Caco-2 (cell line): ENCODE measurements around the gene ITPKC. TPM values are rescaled to one million over a fixed set of nuclear protein-coding genes. Genes with fewer than 3 reads are reported as not detected.

ENCODE experiments used
- BruUV-seq: library from RNA; stranded (reverse); fragments of 400-500 nt; replicated peaks from 2 replicates; lab custom pipeline; 2021; lab: Mats Ljungman, UMichigan
- CTCF ChIA-PET: fragments of 300-600 bp; sonication (Branson Sonifier 250); formaldehyde crosslinking; loops from one replicate; lab custom pipeline; 2022; ENCODE audit warnings: antibody characterized with exemption; lab: Charles Lee
- POLR2A ChIA-PET: fragments of 300-600 bp; sonication (Branson Sonifier 250); formaldehyde crosslinking; loops from one replicate; lab custom pipeline; 2022; ENCODE audit warnings: antibody characterized with exemption; lab: Charles Lee
- DNase-seq, 2 experiments: peaks; one replicate each; pipeline versions ENCODE4 v3.0.0 to v3.0.0-alpha.2; 2020 to 2022
- H3K27me3 ChIP-seq: replicated peaks from 2 replicates; pipeline ENCODE4 v1.6.0; 2011; ENCODE audit warnings: low read length; ENCODE audit not compliant: control insufficient read depth, insufficient read depth
- H3K36me3 ChIP-seq: 2 replicates; pipeline ENCODE4 v1.5.1; 2011; ENCODE audit warnings: low read length; ENCODE audit not compliant: control insufficient read depth, insufficient read depth
- H3K4me1 ChIP-seq: fragments of 250-450 bp; sonication (Bioruptor Pico); 2 replicates; pipeline ENCODE4 v1.5.1; 2020; ENCODE audit warnings: mild to moderate bottlenecking
- H3K4me3 ChIP-seq: 2 replicates; pipeline ENCODE4 v1.5.1; 2011; ENCODE audit warnings: low read depth, mild to moderate bottlenecking, control low read depth, low read length
- H3K9me3 ChIP-seq: fragments of 250-450 bp; sonication (Bioruptor Pico); 2 replicates; pipeline ENCODE4 v1.5.1; 2020; ENCODE audit warnings: mild to moderate bottlenecking, moderate library complexity
- H3K27ac Mint-ChIP-seq: one replicate; pipeline ENCODE4 v1.8.0; 2022; ENCODE audit warnings: mixed read lengths; ENCODE audit not compliant: unreplicated experiment
- H3K27me3 Mint-ChIP-seq: one replicate; pipeline ENCODE4 v1.8.0; 2022; ENCODE audit warnings: mixed read lengths; ENCODE audit not compliant: insufficient read depth, unreplicated experiment
- H3K36me3 Mint-ChIP-seq: one replicate; pipeline ENCODE4 v1.8.0; 2022; ENCODE audit warnings: mild to moderate bottlenecking, mixed read lengths; ENCODE audit not compliant: insufficient read depth, unreplicated experiment
- H3K4me1 Mint-ChIP-seq: one replicate; pipeline ENCODE4 v1.8.0; 2022; ENCODE audit warnings: low read depth, mixed read lengths; ENCODE audit not compliant: unreplicated experiment
- H3K4me3 Mint-ChIP-seq: one replicate; pipeline ENCODE4 v1.8.0; 2022; ENCODE audit warnings: mild to moderate bottlenecking, moderate library complexity, mixed read lengths; ENCODE audit not compliant: unreplicated experiment
- H3K9me3 Mint-ChIP-seq: one replicate; pipeline ENCODE4 v1.8.0; 2022; ENCODE audit warnings: mixed read lengths; ENCODE audit not compliant: unreplicated experiment
- CTCF ChIP-seq, 2 experiments: fragments of 200-600 bp in 1 of 2; IDR thresholded peaks; 1 replicate in 1 of 2; 2 replicates in 1 of 2; pipeline versions ENCODE4 v1.5.1 to v1.8.0; 2011 to 2022; ENCODE audit warnings: antibody characterized with exemption in 1 of 2, control low read depth in 1 of 2, inconsistent platforms in 1 of 2, low read depth in 1 of 2, low read length in 1 of 2, mild to moderate bottlenecking in 1 of 2, moderate library complexity in 1 of 2; ENCODE audit not compliant: insufficient read depth in 1 of 2, severe bottlenecking in 1 of 2, unreplicated experiment in 1 of 2
- intact Hi-C: fragments of 100-400 bp; cut with micrococcal nuclease; formaldehyde crosslinking; loops from one replicate; pipeline ENCODE4 v1.10.0; 2022; ENCODE audit not compliant: unreplicated experiment
- total RNA-seq: library from RNA; stranded (reverse); gene quantifications from 2 replicates; pipeline ENCODE4 v1.2.3, GENCODE V29; 2022

Gene ITPKC
- total RNA-seq, 1 experiment from 2014 or later = 31.2 TPM

GRCh38 chr19:40668991-40669614 lies 47.8 kb upstream of the ITPKC start:
- CTCF ChIA-PET = no interaction called here
- H3K36me3 Mint-ChIP-seq = no peaks in the 10 kb centered on the region
- H3K27ac Mint-ChIP-seq = no peak overlapping the region
- TF ChIP-seq CTCF (IDR thresholded peaks at IDR 0.05; ENCODE audit: insufficient read depth in 1 of 2, low read depth in 1 of 2, low read length in 1 of 2, severe bottlenecking in 1 of 2, unreplicated experiment in 1 of 2) = no peak
- H3K27me3 Mint-ChIP-seq = no peaks in the 10 kb centered on the region
- intact Hi-C loops = loop anchor here (10.0 kb wide), 1 partner anchor 86 kb away; the partner anchor contains the start of genes ACTMAP and SNRPA
- Histone ChIP-seq H3K4me3 (no peak overlapping the region), H3K27me3 (no peaks in the 10 kb centered on the region), H3K36me3 (no peaks in the 10 kb centered on the region), H3K9me3 (no peaks in the 10 kb centered on the region), H3K4me1 (no peaks in the 10 kb centered on the region)
- H3K9me3 Mint-ChIP-seq = no peaks in the 10 kb centered on the region
- BruUV-seq = no TSS peak
- no peak for DNase-seq
- H3K4me1 Mint-ChIP-seq = no peaks in the 10 kb centered on the region
- no peak overlapping the region for H3K4me3 Mint-ChIP-seq
- POLR2A ChIA-PET = no interaction called here

- Histone ChIP-seq H3K4me3 (no peak overlapping the region), H3K4me1 (no peaks in the 10 kb centered on the region), H3K27me3 (no peaks in the 10 kb centered on the region), H3K9me3 (no peaks in the 10 kb centered on the region), H3K36me3 (no peaks in the 10 kb centered on the region)
- H3K4me3 Mint-ChIP-seq = no peak overlapping the region
- no peak for TF ChIP-seq CTCF (IDR thresholded peaks at IDR 0.05; ENCODE audit: insufficient read depth in 1 of 2, low read depth in 1 of 2, low read length in 1 of 2, severe bottlenecking in 1 of 2, unreplicated experiment in 1 of 2)
- peaks cover 5% of the 10 kb centered on the region for H3K36me3 Mint-ChIP-seq
- no peaks in the 10 kb centered on the region for H3K9me3 Mint-ChIP-seq
- intact Hi-C loops = no loop called here
- no TSS peak for BruUV-seq
- POLR2A ChIA-PET = no interaction called here
- no peak for DNase-seq
- no peaks in the 10 kb centered on the region for H3K4me1 Mint-ChIP-seq
- no peak overlapping the region for H3K27ac Mint-ChIP-seq
- no peaks in the 10 kb centered on the region for H3K27me3 Mint-ChIP-seq
- CTCF ChIA-PET = no interaction called here
Observed at GRCh38 chr19:40671404-40671803, 45.5 kb upstream of the ITPKC start.

GRCh38 chr19:40672038-40672437 lies 44.9 kb upstream of the ITPKC start:
- H3K4me3 ChIP-seq = no peak overlapping the region
- POLR2A ChIA-PET = no interaction called here
- H3K4me3 Mint-ChIP-seq = no peak overlapping the region
- no peak overlapping the region for H3K27ac Mint-ChIP-seq
- no peak for TF ChIP-seq CTCF (IDR thresholded peaks at IDR 0.05; ENCODE audit: insufficient read depth in 1 of 2, low read depth in 1 of 2, low read length in 1 of 2, severe bottlenecking in 1 of 2, unreplicated experiment in 1 of 2)
- intact Hi-C loops = no loop called here
- no peaks in the 10 kb centered on the region for H3K4me1 Mint-ChIP-seq
- no peaks in the 10 kb centered on the region for H3K36me3 ChIP-seq
- no peak for DNase-seq
- no peaks in the 10 kb centered on the region for H3K27me3 Mint-ChIP-seq
- H3K27me3 ChIP-seq = no peaks in the 10 kb centered on the region
- no peaks in the 10 kb centered on the region for H3K9me3 Mint-ChIP-seq
- H3K4me1 ChIP-seq = no peaks in the 10 kb centered on the region
- peaks cover 8% of the 10 kb centered on the region for H3K36me3 Mint-ChIP-seq
- no peaks in the 10 kb centered on the region for H3K9me3 ChIP-seq
- BruUV-seq = no TSS peak
- CTCF ChIA-PET = interaction anchor here (0.9 kb wide), 1 partner anchor 9 kb away, joined by 4 read pairs; no protein-coding TSS in a partner anchor
